ENCODE measurements around the gene TTLL11.

TTLL11 gene

GRCh38 chr9:122051351-122052321, 41.5 kb downstream of the TTLL11 start:
- TF ChIP-seq, protein P1, sequence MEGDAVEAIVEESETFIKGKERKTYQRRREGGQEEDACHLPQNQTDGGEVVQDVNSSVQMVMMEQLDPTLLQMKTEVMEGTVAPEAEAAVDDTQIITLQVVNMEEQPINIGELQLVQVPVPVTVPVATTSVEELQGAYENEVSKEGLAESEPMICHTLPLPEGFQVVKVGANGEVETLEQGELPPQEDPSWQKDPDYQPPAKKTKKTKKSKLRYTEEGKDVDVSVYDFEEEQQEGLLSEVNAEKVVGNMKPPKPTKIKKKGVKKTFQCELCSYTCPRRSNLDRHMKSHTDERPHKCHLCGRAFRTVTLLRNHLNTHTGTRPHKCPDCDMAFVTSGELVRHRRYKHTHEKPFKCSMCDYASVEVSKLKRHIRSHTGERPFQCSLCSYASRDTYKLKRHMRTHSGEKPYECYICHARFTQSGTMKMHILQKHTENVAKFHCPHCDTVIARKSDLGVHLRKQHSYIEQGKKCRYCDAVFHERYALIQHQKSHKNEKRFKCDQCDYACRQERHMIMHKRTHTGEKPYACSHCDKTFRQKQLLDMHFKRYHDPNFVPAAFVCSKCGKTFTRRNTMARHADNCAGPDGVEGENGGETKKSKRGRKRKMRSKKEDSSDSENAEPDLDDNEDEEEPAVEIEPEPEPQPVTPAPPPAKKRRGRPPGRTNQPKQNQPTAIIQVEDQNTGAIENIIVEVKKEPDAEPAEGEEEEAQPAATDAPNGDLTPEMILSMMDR (IDR thresholded peaks at IDR 0.05; ENCODE audit: low read depth, low read length, missing control alignments), result no peak
- DNase-seq (ENCODE audit: low read depth), result peak; percentile 31
- H3K4me3 ChIP-seq (ENCODE audit: low read depth, low read length), result no peak overlapping the region

- H3K4me3 ChIP-seq (ENCODE audit: low read depth, low read length), result no peak overlapping the region
- no peak for DNase-seq (ENCODE audit: low read depth)
- TF ChIP-seq, protein P1 (IDR thresholded peaks at IDR 0.05; ENCODE audit: low read depth, low read length, missing control alignments), result no peak
These were observed 42.9 kb downstream of the TTLL11 start for GRCh38 chr9:122050167-122050566.

- no peak overlapping the region for H3K4me3 ChIP-seq (ENCODE audit: low read depth, low read length)
- no peak for DNase-seq (ENCODE audit: low read depth)
- TF ChIP-seq, protein P1 (IDR thresholded peaks at IDR 0.05; ENCODE audit: low read depth, low read length, missing control alignments), result no peak
These were observed 51.1 kb downstream of the TTLL11 start for GRCh38 chr9:122042056-122042455.

DNA sequence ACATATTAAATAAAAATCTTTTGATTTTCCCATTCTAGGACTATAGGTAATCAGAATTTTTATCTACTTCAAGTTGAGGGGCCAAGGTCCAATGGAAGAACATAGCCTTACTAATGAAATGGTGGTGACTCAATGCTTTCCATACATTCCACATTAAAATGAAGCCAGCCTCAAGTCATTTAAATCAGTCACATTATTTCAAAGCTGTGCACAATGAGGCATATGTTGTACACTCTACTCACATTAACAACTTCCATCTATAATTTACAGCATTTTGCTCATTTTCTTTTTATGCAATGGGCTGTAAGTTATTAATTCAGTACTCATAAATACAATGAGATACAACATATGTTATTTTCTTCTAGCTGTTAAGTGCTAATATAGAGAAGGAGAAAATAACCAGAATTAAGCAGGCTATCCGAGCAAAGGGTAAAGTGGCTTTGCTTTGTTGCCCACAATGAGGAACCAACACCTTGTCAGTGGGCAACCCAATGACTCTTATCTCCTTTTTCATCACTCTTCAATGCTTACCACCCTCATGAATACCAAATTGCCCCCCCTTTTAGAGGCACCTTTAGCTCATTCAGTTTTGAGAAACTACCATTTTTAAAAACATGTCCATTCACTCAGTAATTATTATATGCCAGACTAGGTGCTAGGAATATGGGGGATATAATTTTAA, 52.4 kb downstream of the TTLL11 start:
- no peak for DNase-seq (ENCODE audit: low read depth)
- H3K4me3 ChIP-seq (ENCODE audit: low read depth, low read length), result no peak overlapping the region
- TF ChIP-seq, protein P1 (IDR thresholded peaks at IDR 0.05; ENCODE audit: low read depth, low read length, missing control alignments), result no peak

DNA sequence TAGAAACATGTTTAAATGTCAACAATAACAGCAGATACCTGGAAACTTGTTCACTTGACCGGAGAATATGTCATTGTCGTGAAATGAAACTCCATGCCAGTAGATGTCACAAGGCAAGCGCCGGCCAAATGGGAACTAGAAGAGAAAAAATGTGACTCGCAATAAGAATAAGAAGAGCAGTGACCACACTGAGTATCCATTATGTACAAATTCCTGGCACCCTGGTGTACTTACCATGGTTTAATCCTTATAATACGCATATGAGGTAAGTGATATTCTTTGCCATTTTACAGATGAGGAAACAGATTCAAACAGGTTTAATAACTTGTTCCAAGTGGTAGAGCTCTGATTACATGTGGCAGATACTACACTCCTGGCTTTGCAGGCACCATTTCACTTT, 53.9 kb downstream of the TTLL11 start:
- TF ChIP-seq, protein P1 (IDR thresholded peaks at IDR 0.05; ENCODE audit: low read depth, low read length, missing control alignments), result no peak
- no peak overlapping the region for H3K4me3 ChIP-seq (ENCODE audit: low read depth, low read length)
- DNase-seq (ENCODE audit: low read depth), result no peak

- TF ChIP-seq, protein P1 (IDR thresholded peaks at IDR 0.05; ENCODE audit: low read depth, low read length, missing control alignments), result no peak
- H3K4me3 ChIP-seq (ENCODE audit: low read depth, low read length), result no peak overlapping the region
- DNase-seq (ENCODE audit: low read depth), result no peak
These were observed 56.1 kb downstream of the TTLL11 start for GRCh38 chr9:122036988-122037387.

Data from GM12864 (cell line).